ENCODE data around the gene PPP1CA. TPM values are rescaled to one million over a fixed set of nuclear protein-coding genes. Genes with fewer than 3 reads are reported as not detected.

Gene PPP1CA
- total and polyA plus RNA-seq, 11 donors = 90.3 to 207 (median 105) TPM

DNA sequence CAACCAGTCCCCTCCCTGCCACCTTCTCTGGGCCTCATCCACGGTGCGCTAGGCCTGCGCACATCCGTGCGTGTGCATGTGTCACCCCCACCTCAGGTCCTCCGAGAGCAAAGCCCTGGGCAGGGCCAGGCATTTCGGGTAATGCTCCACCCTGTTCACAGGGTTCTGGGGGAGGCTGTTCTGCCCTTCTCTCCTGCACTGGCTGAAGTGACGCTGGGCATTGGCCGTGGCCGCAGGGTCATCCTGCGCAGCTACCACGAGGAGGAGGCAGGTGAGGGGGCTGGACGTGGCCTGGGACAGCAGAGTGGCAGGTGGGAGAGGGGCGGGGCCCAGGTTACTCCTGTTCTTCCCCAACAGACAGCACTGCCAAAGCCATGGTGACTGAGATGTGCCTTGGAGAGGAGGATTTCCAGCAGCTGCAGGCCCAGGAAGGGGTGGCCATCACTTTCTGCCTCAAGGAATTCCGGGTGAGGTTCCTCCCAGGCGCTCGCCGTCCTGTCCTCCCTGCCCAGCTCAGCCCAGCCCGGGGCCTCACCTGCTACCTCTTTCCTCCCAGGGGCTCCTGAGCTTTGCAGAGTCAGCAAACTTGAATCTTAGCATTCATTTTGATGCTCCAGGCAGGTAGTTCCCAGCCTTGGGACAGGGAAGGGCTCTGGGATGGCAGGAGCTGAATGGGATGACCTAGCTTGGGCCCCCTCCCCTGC, 6.0 kb downstream of the PPP1CA start:
- DNase-seq (peak in 1 of 5 donors; percentile 54), ATAC-seq (no peak)
- no peak overlapping the region for H3K4me3 ChIP-seq
- no peaks in the 10 kb centered on the region for H3K27me3 ChIP-seq
- no peaks in the 10 kb centered on the region for H3K9me3 ChIP-seq
- H3K27ac ChIP-seq = no peak overlapping the region
- H3K4me1 ChIP-seq = peaks cover 0 to 59% (median 33%) of the 10 kb centered on the region in 12 donors
- no peak for TF ChIP-seq POLR2A (IDR thresholded peaks at IDR 0.05)
- TF ChIP-seq, protein P1, sequence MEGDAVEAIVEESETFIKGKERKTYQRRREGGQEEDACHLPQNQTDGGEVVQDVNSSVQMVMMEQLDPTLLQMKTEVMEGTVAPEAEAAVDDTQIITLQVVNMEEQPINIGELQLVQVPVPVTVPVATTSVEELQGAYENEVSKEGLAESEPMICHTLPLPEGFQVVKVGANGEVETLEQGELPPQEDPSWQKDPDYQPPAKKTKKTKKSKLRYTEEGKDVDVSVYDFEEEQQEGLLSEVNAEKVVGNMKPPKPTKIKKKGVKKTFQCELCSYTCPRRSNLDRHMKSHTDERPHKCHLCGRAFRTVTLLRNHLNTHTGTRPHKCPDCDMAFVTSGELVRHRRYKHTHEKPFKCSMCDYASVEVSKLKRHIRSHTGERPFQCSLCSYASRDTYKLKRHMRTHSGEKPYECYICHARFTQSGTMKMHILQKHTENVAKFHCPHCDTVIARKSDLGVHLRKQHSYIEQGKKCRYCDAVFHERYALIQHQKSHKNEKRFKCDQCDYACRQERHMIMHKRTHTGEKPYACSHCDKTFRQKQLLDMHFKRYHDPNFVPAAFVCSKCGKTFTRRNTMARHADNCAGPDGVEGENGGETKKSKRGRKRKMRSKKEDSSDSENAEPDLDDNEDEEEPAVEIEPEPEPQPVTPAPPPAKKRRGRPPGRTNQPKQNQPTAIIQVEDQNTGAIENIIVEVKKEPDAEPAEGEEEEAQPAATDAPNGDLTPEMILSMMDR (IDR thresholded peaks at IDR 0.05) = no peak
- H3K36me3 ChIP-seq = peaks cover 0 to 55% (median 42%) of the 10 kb centered on the region in 9 donors
- 85 to 88% (median 87%) methylated on average over 19 of the region's 19 CpGs for WGBS, 4 donors
- intact Hi-C loops (cut with DNase I) = loop anchor here in 1 of 10 donors (5.0 kb wide), 1 partner anchor 112 kb away; the partner anchor contains the start of genes CDK2AP2 and PITPNM1

DNA sequence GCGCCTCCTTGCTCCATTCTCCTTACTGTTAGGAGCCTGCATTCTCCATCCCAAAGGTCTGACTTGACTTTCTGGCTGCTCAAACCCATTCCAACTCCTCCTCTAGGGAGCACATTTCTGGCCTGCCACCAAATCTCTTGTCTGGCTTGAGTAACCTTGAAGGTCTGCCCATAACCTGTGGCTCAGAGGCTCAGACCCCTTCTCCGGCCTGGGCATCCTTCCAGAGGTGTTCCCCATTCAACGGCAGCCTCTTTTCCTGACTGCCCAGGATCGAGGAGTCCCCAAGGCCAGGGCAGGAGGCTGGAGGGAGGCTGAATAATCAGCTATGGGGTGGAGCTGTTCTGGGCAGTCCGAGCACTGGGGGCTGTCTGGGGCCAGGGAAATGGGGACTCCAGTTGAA, 7.7 kb downstream of the PPP1CA start:
- no peak for DNase-seq
- Histone ChIP-seq H3K27ac (no peak overlapping the region), H3K9me3 (no peaks in the 10 kb centered on the region), H3K36me3 (peaks cover 0 to 47% (median 29%) of the 10 kb centered on the region in 9 donors), H3K4me3 (no peak overlapping the region), H3K27me3 (no peaks in the 10 kb centered on the region), H3K4me1 (peaks cover 0 to 50% (median 23%) of the 10 kb centered on the region in 12 donors)
- WGBS, 4 donors = 52 to 80% (median 75%) methylated on average over 2 to 5 of the region's 5 CpGs
- intact Hi-C loops (cut with DNase I) = loop anchor here in 3 of 10 donors (5.0 kb wide), 2 partner anchors 88 to 113 kb away; partner anchors contain the start of genes CDK2AP2 (in 3 of the 3), PITPNM1 (in 3 of the 3) and AIP (in 1 of the 3)
- no peak for ATAC-seq
- TF ChIP-seq, protein P1 (IDR thresholded peaks at IDR 0.05) = no peak

GRCh38 chr11:67393437-67393836, 8.2 kb downstream of the PPP1CA start:
- Histone ChIP-seq H3K4me3 (no peak overlapping the region), H3K4me1 (peaks cover 0 to 47% (median 23%) of the 10 kb centered on the region in 12 donors), H3K27ac (no peak overlapping the region), H3K36me3 (peaks cover 0 to 42% (median 23%) of the 10 kb centered on the region in 9 donors), H3K27me3 (no peaks in the 10 kb centered on the region), H3K9me3 (no peaks in the 10 kb centered on the region)
- WGBS, 4 donors = 90 to 95% (median 93%) methylated on average over 13 to 18 of the region's 18 CpGs
- intact Hi-C loops (cut with DNase I) = loop anchor here in 3 of 10 donors (5.0 kb wide), 2 partner anchors 89 to 114 kb away; partner anchors contain the start of genes CDK2AP2 (in 3 of the 3), PITPNM1 (in 3 of the 3) and AIP (in 1 of the 3)
- TF ChIP-seq, protein P1 (IDR thresholded peaks at IDR 0.05) = no peak
- TF ChIP-seq POLR2A (IDR thresholded peaks at IDR 0.05) = no peak
- ATAC-seq = no peak
- DNase-seq = no peak

DNA sequence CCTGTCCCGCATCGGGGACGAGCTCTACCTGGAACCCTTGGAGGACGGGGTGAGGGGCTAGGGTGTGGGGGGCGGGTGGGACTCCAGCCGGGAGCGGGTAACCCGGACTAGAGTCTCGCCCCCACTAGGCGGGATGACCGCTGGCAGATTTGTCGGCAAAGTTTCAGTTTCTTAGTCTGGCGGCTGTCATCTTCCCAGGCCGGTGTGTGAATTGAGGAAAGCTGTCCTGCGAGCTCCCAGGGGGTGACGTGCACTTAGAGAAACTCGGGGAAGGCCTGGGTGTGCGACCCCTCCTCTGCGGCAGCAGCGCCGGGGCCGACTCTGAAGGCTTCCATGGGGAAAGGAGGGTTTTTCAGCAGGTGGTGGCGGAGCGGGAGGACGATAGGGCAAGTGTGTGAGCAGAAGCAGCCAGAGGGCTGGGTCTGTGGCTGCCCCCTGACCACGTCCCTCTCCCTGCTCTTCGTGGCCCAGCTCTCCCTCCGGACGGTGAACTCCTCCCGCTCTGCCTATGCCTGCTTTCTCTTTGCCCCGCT, 9.4 kb downstream of the PPP1CA start:
- peaks cover 0 to 36% (median 20%) of the 10 kb centered on the region in 12 donors for H3K4me1 ChIP-seq

More for the DNA sequence above, 9.4 kb downstream of the PPP1CA start:
- ATAC-seq (peak in 1 of 4 donors; percentile 8), DNase-seq (no peak)
- H3K36me3 ChIP-seq = peaks cover 0 to 30% (median 11%) of the 10 kb centered on the region in 9 donors
- WGBS, 4 donors = 6 to 14% (median 10%) methylated on average over 18 to 31 of the region's 31 CpGs
- intact Hi-C loops (cut with DNase I) = loop anchor here in 3 of 10 donors (5.0 kb wide), 2 partner anchors 90 to 115 kb away; partner anchors contain the start of genes CDK2AP2 (in 3 of the 3), PITPNM1 (in 3 of the 3) and AIP (in 1 of the 3)
- H3K27ac ChIP-seq = peak overlapping the region in 11 of 12 donors; percentile 32 to 93 (median 84)
- H3K4me3 ChIP-seq = peak overlapping the region; percentile 51 to 93 (median 78)
- H3K27me3 ChIP-seq = no peaks in the 10 kb centered on the region
- TF ChIP-seq POLR2A (IDR thresholded peaks at IDR 0.05) = no peak
- TF ChIP-seq, protein P1 (IDR thresholded peaks at IDR 0.05) = no peak
- H3K9me3 ChIP-seq = no peaks in the 10 kb centered on the region
